NB4 (cell line): ENCODE data around the gene GDPD5.

Experiments
- MYC ChIP-seq: IDR thresholded peaks from 2 replicates; pipeline ENCODE4 v1.6.1; 2011; ENCODE audit warnings: low read depth, low read length
- POLR2A ChIP-seq: IDR thresholded peaks from 2 replicates; pipeline ENCODE4 v1.6.1; 2011; ENCODE audit warnings: mild to moderate bottlenecking; ENCODE audit not compliant: insufficient read length; ENCODE audit errors: extremely low read depth
- TF ChIP-seq, protein P1 (sequence below): IDR thresholded peaks from one replicate; pipeline ENCODE4 v1.5.1; 2012; ENCODE audit warnings: low read depth, low read length
- TF ChIP-seq, protein P2 (sequence below): IDR thresholded peaks from 2 replicates; pipeline ENCODE4 v1.6.1; 2011; ENCODE audit warnings: low read depth, low read length

DNA sequence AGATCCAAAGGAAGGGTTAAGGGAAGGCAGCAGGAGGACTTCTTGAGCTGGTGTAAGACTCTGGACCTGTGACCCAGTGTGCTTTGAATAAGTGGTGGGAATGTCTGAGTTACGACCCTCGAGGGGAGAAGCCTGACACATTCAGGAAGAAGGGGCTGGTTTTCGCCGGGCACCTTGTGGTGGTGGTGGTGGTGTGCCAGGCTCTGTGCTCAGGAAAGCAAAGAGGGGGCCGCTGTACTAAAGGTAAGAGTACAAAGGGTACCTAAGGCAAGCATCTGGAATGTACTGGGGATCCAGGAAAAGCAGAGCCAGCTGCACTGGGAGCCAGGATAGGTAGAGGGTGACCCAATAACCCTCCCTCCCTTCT lies 99.0 kb downstream of the GDPD5 start:
- TF ChIP-seq, protein P1, sequence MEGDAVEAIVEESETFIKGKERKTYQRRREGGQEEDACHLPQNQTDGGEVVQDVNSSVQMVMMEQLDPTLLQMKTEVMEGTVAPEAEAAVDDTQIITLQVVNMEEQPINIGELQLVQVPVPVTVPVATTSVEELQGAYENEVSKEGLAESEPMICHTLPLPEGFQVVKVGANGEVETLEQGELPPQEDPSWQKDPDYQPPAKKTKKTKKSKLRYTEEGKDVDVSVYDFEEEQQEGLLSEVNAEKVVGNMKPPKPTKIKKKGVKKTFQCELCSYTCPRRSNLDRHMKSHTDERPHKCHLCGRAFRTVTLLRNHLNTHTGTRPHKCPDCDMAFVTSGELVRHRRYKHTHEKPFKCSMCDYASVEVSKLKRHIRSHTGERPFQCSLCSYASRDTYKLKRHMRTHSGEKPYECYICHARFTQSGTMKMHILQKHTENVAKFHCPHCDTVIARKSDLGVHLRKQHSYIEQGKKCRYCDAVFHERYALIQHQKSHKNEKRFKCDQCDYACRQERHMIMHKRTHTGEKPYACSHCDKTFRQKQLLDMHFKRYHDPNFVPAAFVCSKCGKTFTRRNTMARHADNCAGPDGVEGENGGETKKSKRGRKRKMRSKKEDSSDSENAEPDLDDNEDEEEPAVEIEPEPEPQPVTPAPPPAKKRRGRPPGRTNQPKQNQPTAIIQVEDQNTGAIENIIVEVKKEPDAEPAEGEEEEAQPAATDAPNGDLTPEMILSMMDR: no peak
- TF ChIP-seq, protein P2, sequence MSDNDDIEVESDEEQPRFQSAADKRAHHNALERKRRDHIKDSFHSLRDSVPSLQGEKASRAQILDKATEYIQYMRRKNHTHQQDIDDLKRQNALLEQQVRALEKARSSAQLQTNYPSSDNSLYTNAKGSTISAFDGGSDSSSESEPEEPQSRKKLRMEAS: no peak
- no peak for TF ChIP-seq POLR2A
- TF ChIP-seq MYC: no peak
